WI38 (cell line): Measurements from ENCODE around the gene FAM222B.

Experiments
- H3K4me3 ChIP-seq: 2 replicates; pipeline ENCODE4 v1.5.1; 2011; ENCODE audit warnings: low read depth, mild to moderate bottlenecking, control low read depth, low read length
- TF ChIP-seq, protein P1 (sequence below): IDR thresholded peaks from 2 replicates; pipeline ENCODE4 v1.5.1; 2012; ENCODE audit warnings: low read depth, mild to moderate bottlenecking, control low read depth, low read length

The FAM222B gene

GRCh38 chr17:28720247-28720996 is 122.2 kb downstream of the FAM222B start:
- TF ChIP-seq, protein P1, sequence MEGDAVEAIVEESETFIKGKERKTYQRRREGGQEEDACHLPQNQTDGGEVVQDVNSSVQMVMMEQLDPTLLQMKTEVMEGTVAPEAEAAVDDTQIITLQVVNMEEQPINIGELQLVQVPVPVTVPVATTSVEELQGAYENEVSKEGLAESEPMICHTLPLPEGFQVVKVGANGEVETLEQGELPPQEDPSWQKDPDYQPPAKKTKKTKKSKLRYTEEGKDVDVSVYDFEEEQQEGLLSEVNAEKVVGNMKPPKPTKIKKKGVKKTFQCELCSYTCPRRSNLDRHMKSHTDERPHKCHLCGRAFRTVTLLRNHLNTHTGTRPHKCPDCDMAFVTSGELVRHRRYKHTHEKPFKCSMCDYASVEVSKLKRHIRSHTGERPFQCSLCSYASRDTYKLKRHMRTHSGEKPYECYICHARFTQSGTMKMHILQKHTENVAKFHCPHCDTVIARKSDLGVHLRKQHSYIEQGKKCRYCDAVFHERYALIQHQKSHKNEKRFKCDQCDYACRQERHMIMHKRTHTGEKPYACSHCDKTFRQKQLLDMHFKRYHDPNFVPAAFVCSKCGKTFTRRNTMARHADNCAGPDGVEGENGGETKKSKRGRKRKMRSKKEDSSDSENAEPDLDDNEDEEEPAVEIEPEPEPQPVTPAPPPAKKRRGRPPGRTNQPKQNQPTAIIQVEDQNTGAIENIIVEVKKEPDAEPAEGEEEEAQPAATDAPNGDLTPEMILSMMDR, result no peak; the same call in 1 of the 2 replicates
- H3K4me3 ChIP-seq, result peak overlapping the region; percentile 98

DNA sequence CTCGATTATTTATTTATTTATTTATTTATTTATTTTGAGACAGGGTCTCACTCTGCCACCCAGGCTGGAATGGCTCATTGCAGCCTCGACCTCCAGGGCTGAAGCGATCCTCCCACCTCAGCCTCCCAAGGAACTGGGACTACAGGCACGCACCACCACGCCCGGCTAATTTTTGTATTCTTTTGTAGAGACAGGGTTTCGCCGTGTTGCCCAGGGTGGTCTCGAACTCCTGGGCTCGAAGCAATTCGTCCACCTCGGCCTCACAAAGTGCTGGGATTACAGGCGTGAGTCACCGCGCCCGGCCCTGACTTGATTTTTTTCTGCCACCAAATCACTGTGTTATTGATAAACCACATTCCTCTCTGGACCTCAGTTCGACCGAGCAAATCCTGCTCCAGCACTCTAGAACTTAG is 123.6 kb downstream of the FAM222B start:
- H3K4me3 ChIP-seq, result peak overlapping the region; percentile 98
- TF ChIP-seq, protein P1, result no peak

GRCh38 chr17:28718333-28719020 is 124.1 kb downstream of the FAM222B start:
- H3K4me3 ChIP-seq, result peak overlapping the region; percentile 93
- TF ChIP-seq, protein P1, result no peak

- TF ChIP-seq, protein P1, result peak; percentile 15; the same call in 1 of the 2 replicates
- peak within 1 kb of the TSS; percentile 93 for H3K4me3 ChIP-seq
These were observed 124.8 kb downstream of the FAM222B start, which contains the start of gene RAB34 for GRCh38 chr17:28717578-28718332. TSS of gene RAB34 (minus strand) at chr17:28717868. CDS start at chr17:28717266, 602 bp downstream.

- TF ChIP-seq, protein P1, result no peak
- peak overlapping the region; percentile 93 for H3K4me3 ChIP-seq
These were observed 125.6 kb downstream of the FAM222B start for GRCh38 chr17:28716740-28717577.

DNA sequence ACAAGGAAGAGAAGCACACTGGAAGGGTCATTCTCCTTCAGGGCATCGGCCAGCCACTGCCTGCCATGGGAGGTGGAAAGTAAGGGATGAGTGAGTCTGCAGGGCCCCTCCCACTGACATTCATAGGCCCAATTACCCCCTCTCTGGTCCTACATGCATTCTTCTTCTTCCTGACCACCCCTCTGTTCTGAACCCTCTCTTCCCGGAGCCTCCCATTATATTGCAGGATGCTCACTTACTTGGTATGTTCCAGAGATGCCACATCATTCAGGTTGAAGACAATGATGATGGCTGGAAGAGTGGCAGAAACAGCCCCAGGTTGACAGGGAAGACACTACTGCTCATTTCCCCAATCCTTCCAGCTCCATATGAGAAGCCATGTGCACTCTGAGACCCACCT is 127.4 kb downstream of the FAM222B start:
- TF ChIP-seq, protein P1, result no peak
- H3K4me3 ChIP-seq, result peak overlapping the region; percentile 93
